Measurements from ENCODE around the gene FAM210B.

The FAM210B gene

DNA sequence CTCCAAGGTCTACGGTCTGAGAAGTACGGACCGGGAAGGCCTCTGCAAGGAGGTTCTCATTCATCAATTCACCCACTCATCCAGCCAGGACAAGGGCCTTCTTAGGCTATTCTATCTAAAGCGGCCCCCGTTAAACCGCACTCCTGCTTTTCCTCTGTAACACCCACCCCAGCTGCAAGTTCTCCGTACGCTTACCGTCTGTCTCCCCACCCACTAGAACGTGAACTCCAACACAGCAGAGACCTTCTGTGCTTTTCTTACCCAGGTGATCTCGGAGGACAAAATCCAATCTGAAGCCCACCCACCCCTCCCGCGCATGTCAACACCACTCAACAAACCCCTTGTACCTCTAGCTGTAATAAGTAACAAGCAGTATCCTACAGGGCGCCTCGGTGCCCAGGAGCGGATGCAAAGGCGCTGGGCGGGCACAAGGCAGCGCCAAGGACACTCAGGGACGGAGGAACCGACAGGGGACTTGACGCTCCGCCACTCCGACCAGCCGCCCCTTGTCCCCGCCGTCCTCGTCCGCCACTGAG, 32.9 kb downstream of the FAM210B start:
- H3K9ac ChIP-seq (ENCODE audit: low read length), result peak overlapping the region; percentile 80
- H3F3A ChIP-seq (ENCODE audit: insufficient read depth, low read length), result no peaks in the 10 kb centered on the region
- H3K4me1 ChIP-seq (ENCODE audit: low read length), result peaks cover 8% of the 10 kb centered on the region
- peak overlapping the region; percentile 97 for H2AFZ ChIP-seq (ENCODE audit: low read length)
- peak overlapping the region; percentile 90; the same call in 1 of the 2 replicates for H3K27ac ChIP-seq (ENCODE audit: low read length)
- no peak for TF ChIP-seq CTCF (IDR thresholded peaks at IDR 0.05; ENCODE audit: low read length)
- TF ChIP-seq EZH2phosphoT487 (IDR thresholded peaks at IDR 0.05; ENCODE audit: low read length), result no peak
- TF ChIP-seq EZH2 (optimal IDR thresholded peaks at IDR 0.05; ENCODE audit: low read depth, low read length), result no peak
- H3K36me3 ChIP-seq (replicated peaks; ENCODE audit: insufficient read depth, low read length), result peaks cover 15% of the 10 kb centered on the region; the same call in 1 of the 2 replicates
- H3K79me2 ChIP-seq (ENCODE audit: low read length), result peaks cover 82% of the 10 kb centered on the region
- no peaks in the 10 kb centered on the region for H4K20me1 ChIP-seq (ENCODE audit: insufficient read depth, low read length)
- no peaks in the 10 kb centered on the region for H3K9me3 ChIP-seq (replicated peaks; ENCODE audit: insufficient read depth, low read length)
- peak overlapping the region; percentile 97 for H3K4me3 ChIP-seq (ENCODE audit: low read length)
- no peaks in the 10 kb centered on the region for H3K9me2 ChIP-seq (replicated peaks; ENCODE audit: insufficient read depth, low read length)
- no peaks in the 10 kb centered on the region for H3K27me3 ChIP-seq (replicated peaks; ENCODE audit: insufficient read depth, low read length)
- peak overlapping the region; percentile 65 for H3K4me2 ChIP-seq (ENCODE audit: low read depth, low read length)
- DNase-seq, result no peak

DNA sequence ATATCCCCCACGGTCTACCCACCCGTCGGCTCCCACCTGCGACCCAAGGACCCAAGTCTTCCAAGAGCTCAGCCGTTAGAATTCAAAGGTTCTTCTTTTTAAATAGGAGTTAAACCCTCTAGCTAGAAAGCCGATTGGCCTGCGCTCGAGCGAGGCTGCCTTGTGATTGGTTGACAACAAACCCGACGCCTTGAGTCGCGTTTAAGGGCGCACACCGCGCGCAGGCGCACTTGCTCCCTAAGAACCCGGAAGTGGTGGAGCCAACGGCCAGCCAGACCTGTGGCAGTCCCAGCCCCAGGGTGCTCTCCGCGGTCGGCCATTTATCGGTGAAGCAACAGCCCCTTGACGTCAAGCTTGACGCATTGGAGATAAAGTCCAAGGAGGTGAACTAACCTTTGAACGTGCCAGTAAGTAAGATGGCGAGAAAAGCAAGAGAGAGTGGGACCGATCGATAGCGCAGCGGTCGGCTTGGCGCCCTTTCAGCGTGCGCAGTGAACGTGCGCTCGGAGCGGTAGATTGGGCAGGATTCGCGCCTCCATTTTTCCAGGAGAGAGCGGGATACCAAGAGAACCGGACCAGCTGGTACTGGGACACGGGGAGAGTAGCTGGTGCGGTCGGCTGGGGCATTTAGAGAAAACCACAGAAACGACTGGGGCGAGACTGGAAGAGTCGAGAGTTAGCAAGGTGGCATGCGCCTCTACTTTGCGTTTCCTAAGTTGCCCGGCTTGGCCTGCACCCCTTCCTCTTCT, 33.5 kb downstream of the FAM210B start, which contains the start of the genes AURKA and CSTF1:
Gene AURKA (minus strand): TSS at position 84 of the 749 bp plus-strand sequence. CDS start 4,018 bp downstream, outside the sequence.
Gene CSTF1 (plus strand): TSS at position 514 of the 749 bp plus-strand sequence. CDS start 2,908 bp downstream, outside the sequence.
- no peaks in the 10 kb centered on the region for H3F3A ChIP-seq (ENCODE audit: insufficient read depth, low read length)
- no peaks in the 10 kb centered on the region for H3K9me3 ChIP-seq (replicated peaks; ENCODE audit: insufficient read depth, low read length)
- peak within 1 kb of the TSS; percentile 90 for H3K27ac ChIP-seq (ENCODE audit: low read length)
- H2AFZ ChIP-seq (ENCODE audit: low read length), result peak within 1 kb of the TSS; percentile 97
- no peaks in the 10 kb centered on the region for H3K27me3 ChIP-seq (replicated peaks; ENCODE audit: insufficient read depth, low read length)
- H3K79me2 ChIP-seq (ENCODE audit: low read length), result peaks cover 79% of the 10 kb centered on the region
- peak within 1 kb of the TSS; percentile 97 for H3K4me3 ChIP-seq (ENCODE audit: low read length)
- H3K36me3 ChIP-seq (replicated peaks; ENCODE audit: insufficient read depth, low read length), result peaks cover 17% of the 10 kb centered on the region; the same call in 1 of the 2 replicates
- peak within 1 kb of the TSS; percentile 80 for H3K9ac ChIP-seq (ENCODE audit: low read length)
- H3K4me1 ChIP-seq (ENCODE audit: low read length), result peaks cover 8% of the 10 kb centered on the region
- H4K20me1 ChIP-seq (ENCODE audit: insufficient read depth, low read length), result no peaks in the 10 kb centered on the region
- H3K4me2 ChIP-seq (ENCODE audit: low read depth, low read length), result peak within 1 kb of the TSS; percentile 65
- peak; percentile 99 for DNase-seq
- no peak for TF ChIP-seq EZH2phosphoT487 (IDR thresholded peaks at IDR 0.05; ENCODE audit: low read length)
- no peak for TF ChIP-seq EZH2 (optimal IDR thresholded peaks at IDR 0.05; ENCODE audit: low read depth, low read length)
- TF ChIP-seq CTCF (IDR thresholded peaks at IDR 0.05; ENCODE audit: low read length), result no peak
- H3K9me2 ChIP-seq (replicated peaks; ENCODE audit: insufficient read depth, low read length), result no peaks in the 10 kb centered on the region

- Histone ChIP-seq H3K27ac (ENCODE audit: low read length) (peak overlapping the region; percentile 90), H4K20me1 (ENCODE audit: insufficient read depth, low read length) (no peaks in the 10 kb centered on the region), H3K79me2 (ENCODE audit: low read length) (peaks cover 77% of the 10 kb centered on the region), H3K4me1 (ENCODE audit: low read length) (peaks cover 8% of the 10 kb centered on the region), H3K9me3 (replicated peaks; ENCODE audit: insufficient read depth, low read length) (no peaks in the 10 kb centered on the region), H2AFZ (ENCODE audit: low read length) (peak overlapping the region; percentile 35), H3K9me2 (replicated peaks; ENCODE audit: insufficient read depth, low read length) (no peaks in the 10 kb centered on the region), H3K4me2 (ENCODE audit: low read depth, low read length) (peak overlapping the region; percentile 58), H3K36me3 (replicated peaks; ENCODE audit: insufficient read depth, low read length) (peaks cover 24% of the 10 kb centered on the region; the same call in 1 of the 2 replicates), H3K27me3 (replicated peaks; ENCODE audit: insufficient read depth, low read length) (no peaks in the 10 kb centered on the region), H3F3A (ENCODE audit: insufficient read depth, low read length) (no peaks in the 10 kb centered on the region), H3K4me3 (ENCODE audit: low read length) (peak overlapping the region; percentile 97), H3K9ac (ENCODE audit: low read length) (peak overlapping the region; percentile 80)
- TF ChIP-seq EZH2 (optimal IDR thresholded peaks at IDR 0.05; ENCODE audit: low read depth, low read length) (no peak), CTCF (IDR thresholded peaks at IDR 0.05; ENCODE audit: low read length) (no peak), EZH2phosphoT487 (IDR thresholded peaks at IDR 0.05; ENCODE audit: low read length) (no peak)
- DNase-seq, result no peak
Measured at GRCh38 chr20:56392881-56393482, 34.2 kb downstream of the FAM210B start.
